IMR-90 (cell line): Measurements from ENCODE around the gene CAPN3.

Experiments used
- CEBPB ChIP-seq: IDR thresholded peaks from 2 replicates; pipeline ENCODE4 v1.6.1; 2012; ENCODE audit warnings: low read depth, low read length, improper control_type of control experiment
- FOS ChIP-seq: fragments of 150-350 bp; IDR thresholded peaks from 2 replicates; pipeline ENCODE4 v1.6.1; 2016; ENCODE audit warnings: low read depth, low read length
- MAFK ChIP-seq: IDR thresholded peaks from 2 replicates; pipeline ENCODE4 v1.6.1; 2012; ENCODE audit warnings: low read depth, low read length, improper control_type of control experiment
- MAZ ChIP-seq: IDR thresholded peaks from 2 replicates; pipeline ENCODE4 v1.6.1; 2012; ENCODE audit warnings: low read depth, mild to moderate bottlenecking, low read length, improper control_type of control experiment, moderate library complexity, borderline replicate concordance
- NFE2L2 ChIP-seq: fragments of 150-350 bp; IDR thresholded peaks from 2 replicates; pipeline ENCODE4 v1.6.1; 2016; ENCODE audit warnings: low read depth, mild to moderate bottlenecking, low read length
- POLR2A ChIP-seq: IDR thresholded peaks from 2 replicates; pipeline ENCODE4 v1.6.1; 2012; ENCODE audit warnings: mild to moderate bottlenecking, low read depth, low read length
- RCOR1 ChIP-seq: IDR thresholded peaks from 2 replicates; pipeline ENCODE4 v1.6.1; 2012; ENCODE audit warnings: mild to moderate bottlenecking, low read length, improper control_type of control experiment; ENCODE audit not compliant: insufficient replicate concordance
- SMC3 ChIP-seq: fragments of 150-350 bp; IDR thresholded peaks from 2 replicates; pipeline ENCODE4 v1.6.1; 2016; ENCODE audit warnings: low read depth, mild to moderate bottlenecking, antibody characterized with exemption, low read length, moderate library complexity
- TF ChIP-seq, protein P1 (sequence below): conservative IDR thresholded peaks from 2 replicates; pipeline ENCODE4 v1.5.1; 2012; ENCODE audit warnings: mild to moderate bottlenecking, low read depth, low read length, improper control_type of control experiment
- TF ChIP-seq, protein P2 (sequence below): fragments of 150-350 bp; IDR thresholded peaks from 2 replicates; pipeline ENCODE4 v1.6.1; 2017; ENCODE audit warnings: mild to moderate bottlenecking, antibody characterized with exemption, low read length, low read depth

DNA sequence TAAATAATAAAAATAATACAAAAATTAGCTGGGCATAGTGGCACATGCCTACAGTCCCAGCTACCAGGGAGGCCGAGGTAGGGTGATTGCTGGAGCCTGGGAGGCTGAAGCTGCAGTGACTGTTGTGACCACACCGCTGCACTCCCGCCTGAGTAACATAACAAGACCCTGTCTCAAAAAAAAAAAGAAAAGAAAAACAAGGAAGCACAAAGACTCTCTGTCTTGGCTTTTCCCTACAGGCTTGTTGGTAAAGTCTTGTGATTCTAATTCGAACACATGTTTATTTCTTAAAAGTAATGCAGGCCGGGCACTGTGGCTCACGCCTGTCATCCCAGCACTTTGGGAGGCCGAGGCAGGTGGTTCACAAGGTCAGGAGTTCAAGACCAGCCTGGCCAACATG lies 60.1 kb downstream of the CAPN3 start:
- TF ChIP-seq, protein P1, sequence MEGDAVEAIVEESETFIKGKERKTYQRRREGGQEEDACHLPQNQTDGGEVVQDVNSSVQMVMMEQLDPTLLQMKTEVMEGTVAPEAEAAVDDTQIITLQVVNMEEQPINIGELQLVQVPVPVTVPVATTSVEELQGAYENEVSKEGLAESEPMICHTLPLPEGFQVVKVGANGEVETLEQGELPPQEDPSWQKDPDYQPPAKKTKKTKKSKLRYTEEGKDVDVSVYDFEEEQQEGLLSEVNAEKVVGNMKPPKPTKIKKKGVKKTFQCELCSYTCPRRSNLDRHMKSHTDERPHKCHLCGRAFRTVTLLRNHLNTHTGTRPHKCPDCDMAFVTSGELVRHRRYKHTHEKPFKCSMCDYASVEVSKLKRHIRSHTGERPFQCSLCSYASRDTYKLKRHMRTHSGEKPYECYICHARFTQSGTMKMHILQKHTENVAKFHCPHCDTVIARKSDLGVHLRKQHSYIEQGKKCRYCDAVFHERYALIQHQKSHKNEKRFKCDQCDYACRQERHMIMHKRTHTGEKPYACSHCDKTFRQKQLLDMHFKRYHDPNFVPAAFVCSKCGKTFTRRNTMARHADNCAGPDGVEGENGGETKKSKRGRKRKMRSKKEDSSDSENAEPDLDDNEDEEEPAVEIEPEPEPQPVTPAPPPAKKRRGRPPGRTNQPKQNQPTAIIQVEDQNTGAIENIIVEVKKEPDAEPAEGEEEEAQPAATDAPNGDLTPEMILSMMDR: no peak
- TF ChIP-seq POLR2A: no peak
- TF ChIP-seq MAFK: no peak
- TF ChIP-seq MAZ: no peak
- TF ChIP-seq, protein P2, sequence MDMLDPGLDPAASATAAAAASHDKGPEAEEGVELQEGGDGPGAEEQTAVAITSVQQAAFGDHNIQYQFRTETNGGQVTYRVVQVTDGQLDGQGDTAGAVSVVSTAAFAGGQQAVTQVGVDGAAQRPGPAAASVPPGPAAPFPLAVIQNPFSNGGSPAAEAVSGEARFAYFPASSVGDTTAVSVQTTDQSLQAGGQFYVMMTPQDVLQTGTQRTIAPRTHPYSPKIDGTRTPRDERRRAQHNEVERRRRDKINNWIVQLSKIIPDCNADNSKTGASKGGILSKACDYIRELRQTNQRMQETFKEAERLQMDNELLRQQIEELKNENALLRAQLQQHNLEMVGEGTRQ: no peak
- TF ChIP-seq FOS: no peak
- TF ChIP-seq CEBPB: no peak
- no peak for TF ChIP-seq NFE2L2
- no peak for TF ChIP-seq RCOR1
- TF ChIP-seq SMC3: no peak
